AG04450 (cell line): ENCODE results near the gene AP3M1. TPM values are rescaled to one million over a fixed set of nuclear protein-coding genes. Genes with fewer than 3 reads are reported as not detected.

ENCODE experiments used
- CTCF ChIA-PET: fragments of 300-600, 350-600 bp; formaldehyde crosslinking; extraction: SDS; loops from one replicate; lab custom pipeline; 2022; ENCODE audit warnings: antibody characterized with exemption, inconsistent platforms; lab: Charles Lee
- POLR2A ChIA-PET: fragments of 350-600 bp; formaldehyde crosslinking; extraction: SDS; loops from one replicate; lab custom pipeline; 2021; ENCODE audit warnings: antibody characterized with exemption, inconsistent platforms; lab: Yijun Ruan, JAX
- DNase-seq: peaks from one replicate; pipeline ENCODE4 v3.0.0-alpha.2; 2011; ENCODE audit warnings: low read depth, low spot score
- H3K27ac ChIP-seq: one replicate; pipeline ENCODE4 v1.5.1; 2012; ENCODE audit warnings: low read depth, low read length, control low read depth
- H3K27me3 ChIP-seq: one replicate; pipeline ENCODE4 v1.6.0; 2012; ENCODE audit warnings: low read length; ENCODE audit not compliant: control insufficient read depth, insufficient read depth
- H3K4me3 ChIP-seq: 2 replicates; pipeline ENCODE4 v1.5.1; 2011; ENCODE audit warnings: mild to moderate bottlenecking, low read depth, low read length, control low read depth
- H3K9me3 ChIP-seq: 2 replicates; pipeline ENCODE4 v1.5.1; 2012; ENCODE audit warnings: low read length; ENCODE audit not compliant: control insufficient read depth, insufficient read depth
- CTCF ChIP-seq: IDR thresholded peaks from 2 replicates; pipeline ENCODE4 v1.5.1; 2011; ENCODE audit warnings: low read depth, low read length, control low read depth, inconsistent platforms
- polyA plus RNA-seq: library from polyadenylated mRNA; depleted of rRNA; stranded (reverse); fragments of >200 nt; gene quantifications from 2 replicates; pipeline ENCODE4 v1.2.3, GENCODE V29; 2011

AP3M1 gene
- polyA plus RNA-seq, 1 experiment: 70.7 TPM

- POLR2A ChIA-PET: interaction anchor here (0.6 kb wide), 2 partner anchors 27 to 120 kb away, joined by 3 to 5 read pairs; no protein-coding TSS in a partner anchor
- Histone ChIP-seq H3K9me3 (no peaks in the 10 kb centered on the region), H3K27me3 (no peaks in the 10 kb centered on the region), H3K27ac (no peak overlapping the region), H3K4me3 (no peak overlapping the region)
- CTCF ChIA-PET: no interaction called here
- no peak for TF ChIP-seq CTCF
- no peak for DNase-seq
Measured at GRCh38 chr10:74086317-74086716, 64.3 kb downstream of the AP3M1 start.

GRCh38 chr10:74084955-74085354, 65.7 kb downstream of the AP3M1 start:
- ChIA-PET CTCF (no interaction called here), POLR2A (no interaction called here)
- H3K4me3 ChIP-seq: no peak overlapping the region
- TF ChIP-seq CTCF: no peak
- H3K9me3 ChIP-seq: no peaks in the 10 kb centered on the region
- no peak overlapping the region for H3K27ac ChIP-seq
- no peak for DNase-seq
- H3K27me3 ChIP-seq: no peaks in the 10 kb centered on the region

- DNase-seq: no peak
- POLR2A ChIA-PET: no interaction called here
- no peak overlapping the region for H3K27ac ChIP-seq
Measured at GRCh38 chr10:74083304-74083703, 67.3 kb downstream of the AP3M1 start.

GRCh38 chr10:74081941-74082718, 68.5 kb downstream of the AP3M1 start:
- TF ChIP-seq CTCF: no peak
- no peak overlapping the region for H3K27ac ChIP-seq
- no peaks in the 10 kb centered on the region for H3K9me3 ChIP-seq
- CTCF ChIA-PET: interaction anchor here (0.6 to 3.0 kb wide), 42 partner anchors 8 to 234 kb away, joined by 3 to 62 read pairs (median 5); no protein-coding TSS in a partner anchor
- no peaks in the 10 kb centered on the region for H3K27me3 ChIP-seq
- H3K4me3 ChIP-seq: no peak overlapping the region
- no peak for DNase-seq
- POLR2A ChIA-PET: interaction anchor here (0.6 to 0.9 kb wide), 3 partner anchors 42 to 310 kb away, joined by 3 read pairs; a partner anchor contains a TSS

More at GRCh38 chr10:74083304-74083703, 67.3 kb downstream of the AP3M1 start:
- Histone ChIP-seq H3K4me3 (no peak overlapping the region), H3K27me3 (no peaks in the 10 kb centered on the region), H3K9me3 (no peaks in the 10 kb centered on the region)
- CTCF ChIA-PET: interaction anchor here (1.4 kb wide), 1 partner anchor 10 kb away, joined by 3 read pairs; no protein-coding TSS in a partner anchor
- no peak for TF ChIP-seq CTCF

GRCh38 chr10:74081192-74081803, 69.3 kb downstream of the AP3M1 start:
- DNase-seq: no peak
- peak; percentile 88 for TF ChIP-seq CTCF
- CTCF ChIA-PET: interaction anchor here (0.6 to 3.0 kb wide), 46 partner anchors 9 to 233 kb away, joined by 3 to 62 read pairs (median 5); no protein-coding TSS in a partner anchor
- Histone ChIP-seq H3K9me3 (no peaks in the 10 kb centered on the region), H3K4me3 (no peak overlapping the region), H3K27me3 (no peaks in the 10 kb centered on the region), H3K27ac (no peak overlapping the region)
- POLR2A ChIA-PET: interaction anchor here (0.6 to 1.2 kb wide), 4 partner anchors 41 to 309 kb away, joined by 3 to 5 read pairs (median 3); a partner anchor contains a TSS
